ENCODE measurements around the gene NCBP2L.
A peak's percentile ranks its signal among the peaks of the same experiment; 100 is the strongest.

Gene NCBP2L

DNA sequence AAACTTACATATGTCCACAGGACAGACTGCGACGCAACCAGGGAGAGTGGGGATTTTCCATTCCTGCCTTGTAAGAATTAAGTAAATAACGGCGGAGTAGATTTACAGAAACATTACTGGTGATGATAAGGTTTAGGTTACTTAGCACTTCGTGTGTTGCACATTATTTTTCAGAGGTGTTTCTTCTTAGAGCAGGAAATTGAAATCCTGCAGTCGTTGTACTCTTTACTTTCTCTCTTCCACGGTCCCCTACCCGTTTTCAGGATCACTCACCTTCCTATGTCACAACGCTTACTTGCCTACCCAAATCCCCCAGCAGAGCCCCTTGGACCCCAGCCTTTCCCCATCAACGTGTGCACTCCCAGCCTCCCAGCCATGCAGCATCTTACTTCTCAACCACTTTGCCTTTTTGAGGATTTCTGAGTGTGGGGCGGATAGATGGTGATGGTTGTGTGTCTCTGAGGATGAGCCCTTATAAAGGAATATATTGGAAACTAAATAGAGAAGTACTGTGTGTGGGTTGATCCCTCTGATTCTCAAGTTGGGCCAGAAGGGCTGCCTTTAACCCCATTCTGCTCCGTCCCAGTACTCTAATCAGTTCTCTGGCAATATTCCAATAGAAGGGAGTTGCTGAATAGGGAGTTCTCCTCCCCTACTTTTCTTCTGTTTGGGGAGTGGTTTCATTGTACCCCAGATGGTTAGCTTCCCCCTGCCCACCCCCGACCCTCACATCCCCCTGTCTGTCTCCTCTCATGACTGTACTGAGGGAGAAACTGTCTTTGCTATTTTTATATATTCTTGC, 49.7 kb downstream of the NCBP2L start:
- Histone ChIP-seq H3K27me3 (ENCODE audit: low read length) (no peaks in the 10 kb centered on the region), H3K9me3 (ENCODE audit: insufficient read depth, low read length) (no peaks in the 10 kb centered on the region), H3F3A (ENCODE audit: insufficient read depth) (no peaks in the 10 kb centered on the region), H3K27ac (ENCODE audit: low read depth, low read length) (no peak overlapping the region), H3K4me3 (ENCODE audit: insufficient read depth, low read length, poor library complexity, severe bottlenecking) (no peak overlapping the region), H3K79me2 (ENCODE audit: insufficient read depth, low read length) (no peaks in the 10 kb centered on the region), H3K9me2 (replicated peaks; ENCODE audit: insufficient read depth, low read length) (no peaks in the 10 kb centered on the region), H3K9ac (ENCODE audit: low read length) (no peak overlapping the region), H3K36me3 (ENCODE audit: low read length) (no peaks in the 10 kb centered on the region), H3K4me2 (ENCODE audit: low read depth, low read length, poor library complexity, severe bottlenecking) (peak overlapping the region; percentile 17), H2AFZ (ENCODE audit: low read depth, low read length, severe bottlenecking) (no peak overlapping the region), H4K20me1 (ENCODE audit: low read depth, low read length) (no peaks in the 10 kb centered on the region)
- TF ChIP-seq, protein P1, sequence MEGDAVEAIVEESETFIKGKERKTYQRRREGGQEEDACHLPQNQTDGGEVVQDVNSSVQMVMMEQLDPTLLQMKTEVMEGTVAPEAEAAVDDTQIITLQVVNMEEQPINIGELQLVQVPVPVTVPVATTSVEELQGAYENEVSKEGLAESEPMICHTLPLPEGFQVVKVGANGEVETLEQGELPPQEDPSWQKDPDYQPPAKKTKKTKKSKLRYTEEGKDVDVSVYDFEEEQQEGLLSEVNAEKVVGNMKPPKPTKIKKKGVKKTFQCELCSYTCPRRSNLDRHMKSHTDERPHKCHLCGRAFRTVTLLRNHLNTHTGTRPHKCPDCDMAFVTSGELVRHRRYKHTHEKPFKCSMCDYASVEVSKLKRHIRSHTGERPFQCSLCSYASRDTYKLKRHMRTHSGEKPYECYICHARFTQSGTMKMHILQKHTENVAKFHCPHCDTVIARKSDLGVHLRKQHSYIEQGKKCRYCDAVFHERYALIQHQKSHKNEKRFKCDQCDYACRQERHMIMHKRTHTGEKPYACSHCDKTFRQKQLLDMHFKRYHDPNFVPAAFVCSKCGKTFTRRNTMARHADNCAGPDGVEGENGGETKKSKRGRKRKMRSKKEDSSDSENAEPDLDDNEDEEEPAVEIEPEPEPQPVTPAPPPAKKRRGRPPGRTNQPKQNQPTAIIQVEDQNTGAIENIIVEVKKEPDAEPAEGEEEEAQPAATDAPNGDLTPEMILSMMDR (IDR thresholded peaks at IDR 0.05; ENCODE audit: insufficient read depth, low read length, poor library complexity, severe bottlenecking) = no peak
- TF ChIP-seq EZH2phosphoT487 (conservative IDR thresholded peaks at IDR 0.05; ENCODE audit: low read length) = no peak

DNA sequence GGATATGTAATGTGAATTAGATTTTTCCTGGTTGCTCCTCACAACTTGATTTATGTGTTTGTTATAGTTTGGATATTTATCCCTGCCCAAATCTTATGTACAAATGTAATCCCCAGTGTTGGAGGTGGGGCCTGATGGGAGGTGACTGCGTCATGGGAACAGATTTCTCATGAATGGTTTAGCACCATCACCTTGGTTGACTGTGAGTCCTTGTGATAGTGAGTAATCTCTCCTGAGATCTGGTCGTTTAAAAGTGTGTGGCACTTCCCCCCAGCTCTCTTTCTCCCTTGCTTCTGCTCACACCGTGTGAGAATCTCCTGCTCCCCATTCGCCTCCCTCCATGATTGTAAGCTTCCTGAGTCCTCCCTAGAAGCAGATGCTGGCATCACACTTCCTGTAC, 50.3 kb downstream of the NCBP2L start:
- no peak for TF ChIP-seq EZH2phosphoT487 (conservative IDR thresholded peaks at IDR 0.05; ENCODE audit: low read length)
- TF ChIP-seq, protein P1 (IDR thresholded peaks at IDR 0.05; ENCODE audit: insufficient read depth, low read length, poor library complexity, severe bottlenecking) = no peak
- H3K4me2 ChIP-seq (ENCODE audit: low read depth, low read length, poor library complexity, severe bottlenecking) = no peak overlapping the region
- H3K9me3 ChIP-seq (ENCODE audit: insufficient read depth, low read length) = no peaks in the 10 kb centered on the region
- H3K9me2 ChIP-seq (replicated peaks; ENCODE audit: insufficient read depth, low read length) = no peaks in the 10 kb centered on the region
- H3F3A ChIP-seq (ENCODE audit: insufficient read depth) = no peaks in the 10 kb centered on the region
- no peak overlapping the region for H3K27ac ChIP-seq (ENCODE audit: low read depth, low read length)
- H3K27me3 ChIP-seq (ENCODE audit: low read length) = no peaks in the 10 kb centered on the region
- H3K36me3 ChIP-seq (ENCODE audit: low read length) = no peaks in the 10 kb centered on the region
- H3K79me2 ChIP-seq (ENCODE audit: insufficient read depth, low read length) = no peaks in the 10 kb centered on the region
- H4K20me1 ChIP-seq (ENCODE audit: low read depth, low read length) = no peaks in the 10 kb centered on the region
- H2AFZ ChIP-seq (ENCODE audit: low read depth, low read length, severe bottlenecking) = no peak overlapping the region
- H3K9ac ChIP-seq (ENCODE audit: low read length) = no peak overlapping the region
- no peak overlapping the region for H3K4me3 ChIP-seq (ENCODE audit: insufficient read depth, low read length, poor library complexity, severe bottlenecking)

DNA sequence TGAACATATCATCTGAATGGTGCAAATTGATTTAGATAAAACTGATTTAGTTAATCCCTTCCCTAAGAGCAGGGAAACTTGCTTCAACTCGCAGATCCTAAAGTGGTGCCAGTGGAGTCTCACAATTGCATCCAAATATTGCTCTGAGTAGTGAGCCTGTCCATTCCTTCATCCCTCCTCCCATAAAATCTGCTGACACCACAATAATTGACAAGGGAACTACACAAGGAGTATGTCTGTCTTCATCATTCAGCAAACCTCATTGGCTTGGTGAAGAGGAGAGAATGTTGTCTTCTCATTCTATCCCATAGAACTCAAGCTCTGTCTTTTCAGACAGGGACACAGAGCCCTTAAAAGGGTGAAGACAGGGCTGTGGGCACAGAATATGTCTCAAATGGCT, 52.3 kb downstream of the NCBP2L start:
- Histone ChIP-seq H3K36me3 (ENCODE audit: low read length) (no peaks in the 10 kb centered on the region), H3K4me2 (ENCODE audit: low read depth, low read length, poor library complexity, severe bottlenecking) (no peak overlapping the region), H3K27ac (ENCODE audit: low read depth, low read length) (no peak overlapping the region), H3K9me3 (ENCODE audit: insufficient read depth, low read length) (no peaks in the 10 kb centered on the region), H2AFZ (ENCODE audit: low read depth, low read length, severe bottlenecking) (no peak overlapping the region), H3K9me2 (replicated peaks; ENCODE audit: insufficient read depth, low read length) (no peaks in the 10 kb centered on the region), H3F3A (ENCODE audit: insufficient read depth) (no peaks in the 10 kb centered on the region), H3K9ac (ENCODE audit: low read length) (no peak overlapping the region), H3K79me2 (ENCODE audit: insufficient read depth, low read length) (no peaks in the 10 kb centered on the region), H3K27me3 (ENCODE audit: low read length) (no peaks in the 10 kb centered on the region), H3K4me3 (ENCODE audit: insufficient read depth, low read length, poor library complexity, severe bottlenecking) (no peak overlapping the region), H4K20me1 (ENCODE audit: low read depth, low read length) (no peaks in the 10 kb centered on the region)
- TF ChIP-seq, protein P1 (IDR thresholded peaks at IDR 0.05; ENCODE audit: insufficient read depth, low read length, poor library complexity, severe bottlenecking) = no peak
